ENCODE data around the gene PAPLN. TPM values are rescaled to one million over a fixed set of nuclear protein-coding genes. Genes with fewer than 3 reads are reported as not detected.

Gene PAPLN
- total RNA-seq, 4 donors from 2014 or later, result 8.1 to 27.2 (median 12.7) TPM

DNA sequence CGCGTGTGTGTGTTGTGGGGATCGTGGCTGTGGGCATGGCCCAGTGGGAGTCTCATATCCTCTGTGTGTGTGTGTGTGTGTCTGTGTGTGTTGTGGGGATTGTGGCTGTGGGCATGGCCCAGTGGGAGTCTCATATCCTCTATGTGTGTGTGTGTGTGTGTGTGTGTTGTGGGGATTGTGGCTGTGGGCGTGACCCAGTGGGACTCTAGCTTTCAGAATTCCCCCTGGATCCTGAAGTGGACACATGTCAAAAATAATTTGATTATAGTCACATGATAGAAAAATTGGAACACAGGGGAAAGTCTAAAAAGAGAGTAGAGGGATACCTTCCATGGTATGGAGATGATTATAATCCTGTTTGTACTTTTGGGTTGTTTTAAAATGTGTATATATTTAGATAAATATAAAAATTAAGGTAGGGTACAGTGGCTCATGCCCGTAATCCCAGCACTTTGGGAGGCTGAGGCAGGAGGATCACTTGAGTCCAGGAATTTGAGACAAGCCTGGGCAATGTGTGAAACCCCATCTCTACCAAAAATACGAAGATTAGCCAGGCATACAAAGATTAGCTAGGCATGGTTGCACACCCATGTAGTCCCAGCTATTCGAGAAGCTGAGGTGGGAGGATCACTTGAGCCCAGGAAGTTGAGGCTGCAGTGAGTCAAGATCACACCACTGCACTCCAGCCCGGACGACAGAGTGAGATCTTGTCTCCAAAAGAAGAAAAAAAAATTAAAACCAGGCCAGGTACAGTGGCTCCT lies 11.0 kb downstream of the PAPLN start:
- no peak overlapping the region for H3K27ac ChIP-seq
- no peaks in the 10 kb centered on the region for H3K36me3 ChIP-seq
- no peak overlapping the region for H3K4me3 ChIP-seq
- no peaks in the 10 kb centered on the region for H3K27me3 ChIP-seq
- no peak for DNase-seq
- H3K4me1 ChIP-seq, result peaks cover 0 to 8% (median 1%) of the 10 kb centered on the region in 4 donors
- TF ChIP-seq, protein P1, sequence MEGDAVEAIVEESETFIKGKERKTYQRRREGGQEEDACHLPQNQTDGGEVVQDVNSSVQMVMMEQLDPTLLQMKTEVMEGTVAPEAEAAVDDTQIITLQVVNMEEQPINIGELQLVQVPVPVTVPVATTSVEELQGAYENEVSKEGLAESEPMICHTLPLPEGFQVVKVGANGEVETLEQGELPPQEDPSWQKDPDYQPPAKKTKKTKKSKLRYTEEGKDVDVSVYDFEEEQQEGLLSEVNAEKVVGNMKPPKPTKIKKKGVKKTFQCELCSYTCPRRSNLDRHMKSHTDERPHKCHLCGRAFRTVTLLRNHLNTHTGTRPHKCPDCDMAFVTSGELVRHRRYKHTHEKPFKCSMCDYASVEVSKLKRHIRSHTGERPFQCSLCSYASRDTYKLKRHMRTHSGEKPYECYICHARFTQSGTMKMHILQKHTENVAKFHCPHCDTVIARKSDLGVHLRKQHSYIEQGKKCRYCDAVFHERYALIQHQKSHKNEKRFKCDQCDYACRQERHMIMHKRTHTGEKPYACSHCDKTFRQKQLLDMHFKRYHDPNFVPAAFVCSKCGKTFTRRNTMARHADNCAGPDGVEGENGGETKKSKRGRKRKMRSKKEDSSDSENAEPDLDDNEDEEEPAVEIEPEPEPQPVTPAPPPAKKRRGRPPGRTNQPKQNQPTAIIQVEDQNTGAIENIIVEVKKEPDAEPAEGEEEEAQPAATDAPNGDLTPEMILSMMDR (IDR thresholded peaks at IDR 0.05), result no peak
- no peak for TF ChIP-seq POLR2A (IDR thresholded peaks at IDR 0.05)
- H3K9me3 ChIP-seq, result peaks cover 0 to 6% (median 0%) of the 10 kb centered on the region in 4 donors

DNA sequence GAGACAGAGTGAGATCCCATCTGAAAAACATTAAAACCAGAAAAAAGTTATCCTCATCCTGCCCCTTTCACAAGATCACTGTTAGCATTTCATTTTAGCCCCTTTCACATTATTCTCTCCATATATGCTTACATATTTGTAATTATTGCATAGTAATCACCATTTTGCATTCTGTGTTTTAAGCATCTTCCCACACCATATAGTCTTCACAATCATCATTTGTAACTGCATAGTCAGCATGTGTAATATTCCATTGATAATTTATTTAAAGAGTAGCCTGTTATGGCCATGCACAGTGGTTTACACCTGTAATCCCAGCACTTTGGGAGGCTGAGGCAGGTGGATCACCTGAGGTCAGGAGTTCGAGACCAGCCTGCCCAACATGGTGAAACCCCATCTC lies 11.8 kb downstream of the PAPLN start:
- Histone ChIP-seq H3K4me1 (peaks cover 0 to 8% (median 0%) of the 10 kb centered on the region in 4 donors), H3K36me3 (no peaks in the 10 kb centered on the region), H3K4me3 (no peak overlapping the region), H3K27me3 (no peaks in the 10 kb centered on the region), H3K9me3 (peaks cover 0 to 6% (median 0%) of the 10 kb centered on the region in 4 donors), H3K27ac (no peak overlapping the region)
- no peak for DNase-seq
- TF ChIP-seq, protein P1 (IDR thresholded peaks at IDR 0.05), result no peak
- TF ChIP-seq POLR2A (IDR thresholded peaks at IDR 0.05), result no peak

DNA sequence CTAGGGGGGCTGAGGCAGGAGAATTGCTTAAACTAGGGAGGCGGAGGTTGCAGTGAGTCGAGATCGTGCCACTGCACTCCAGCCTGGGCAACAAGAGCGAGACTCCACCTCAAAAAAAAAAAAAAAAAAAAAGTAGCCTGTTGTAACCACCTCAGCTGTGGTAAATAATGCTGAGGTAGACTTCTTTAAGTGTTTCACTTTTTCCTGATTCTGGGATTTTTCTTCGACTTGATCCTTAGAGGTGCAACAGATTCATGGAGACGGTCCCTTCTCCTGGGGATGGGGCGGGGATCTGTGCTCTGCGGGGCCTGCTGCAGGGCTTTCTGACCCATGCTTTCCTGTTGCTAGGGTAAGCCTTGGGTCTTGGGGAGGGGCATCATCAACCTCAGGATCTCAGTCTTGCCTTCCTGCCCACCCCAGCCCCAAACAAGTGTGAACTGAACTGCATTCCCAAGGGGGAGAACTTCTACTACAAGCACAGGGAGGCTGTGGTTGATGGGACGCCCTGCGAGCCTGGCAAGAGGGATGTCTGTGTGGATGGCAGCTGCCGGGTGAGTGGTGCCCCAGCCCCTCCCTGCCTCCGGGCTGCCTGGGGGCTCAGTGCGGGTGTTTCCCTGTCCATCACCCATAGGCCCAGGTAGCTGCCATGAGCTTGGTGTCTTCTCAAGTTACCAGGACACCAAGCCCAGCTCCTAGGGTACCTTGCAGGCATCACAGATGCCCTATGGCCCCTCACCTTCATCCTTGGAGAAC lies 12.4 kb downstream of the PAPLN start:
- Histone ChIP-seq H3K36me3 (no peaks in the 10 kb centered on the region), H3K4me3 (no peak overlapping the region), H3K4me1 (peaks cover 0 to 8% (median 0%) of the 10 kb centered on the region in 4 donors), H3K27me3 (no peaks in the 10 kb centered on the region), H3K27ac (no peak overlapping the region), H3K9me3 (peaks cover 0 to 6% (median 0%) of the 10 kb centered on the region in 4 donors)
- no peak for DNase-seq
- TF ChIP-seq, protein P1 (IDR thresholded peaks at IDR 0.05), result no peak
- no peak for TF ChIP-seq POLR2A (IDR thresholded peaks at IDR 0.05)

- peaks cover 0 to 6% (median 0%) of the 10 kb centered on the region in 4 donors for H3K9me3 ChIP-seq
- H3K27ac ChIP-seq, result no peak overlapping the region
- H3K27me3 ChIP-seq, result no peaks in the 10 kb centered on the region
- DNase-seq, result no peak
- TF ChIP-seq POLR2A (IDR thresholded peaks at IDR 0.05), result no peak
- TF ChIP-seq, protein P1 (IDR thresholded peaks at IDR 0.05), result no peak
- peaks cover 0 to 8% (median 0%) of the 10 kb centered on the region in 4 donors for H3K4me1 ChIP-seq
- H3K36me3 ChIP-seq, result no peaks in the 10 kb centered on the region
- no peak overlapping the region for H3K4me3 ChIP-seq
Measured at GRCh38 chr14:73250317-73250713, 13.0 kb downstream of the PAPLN start.

DNA sequence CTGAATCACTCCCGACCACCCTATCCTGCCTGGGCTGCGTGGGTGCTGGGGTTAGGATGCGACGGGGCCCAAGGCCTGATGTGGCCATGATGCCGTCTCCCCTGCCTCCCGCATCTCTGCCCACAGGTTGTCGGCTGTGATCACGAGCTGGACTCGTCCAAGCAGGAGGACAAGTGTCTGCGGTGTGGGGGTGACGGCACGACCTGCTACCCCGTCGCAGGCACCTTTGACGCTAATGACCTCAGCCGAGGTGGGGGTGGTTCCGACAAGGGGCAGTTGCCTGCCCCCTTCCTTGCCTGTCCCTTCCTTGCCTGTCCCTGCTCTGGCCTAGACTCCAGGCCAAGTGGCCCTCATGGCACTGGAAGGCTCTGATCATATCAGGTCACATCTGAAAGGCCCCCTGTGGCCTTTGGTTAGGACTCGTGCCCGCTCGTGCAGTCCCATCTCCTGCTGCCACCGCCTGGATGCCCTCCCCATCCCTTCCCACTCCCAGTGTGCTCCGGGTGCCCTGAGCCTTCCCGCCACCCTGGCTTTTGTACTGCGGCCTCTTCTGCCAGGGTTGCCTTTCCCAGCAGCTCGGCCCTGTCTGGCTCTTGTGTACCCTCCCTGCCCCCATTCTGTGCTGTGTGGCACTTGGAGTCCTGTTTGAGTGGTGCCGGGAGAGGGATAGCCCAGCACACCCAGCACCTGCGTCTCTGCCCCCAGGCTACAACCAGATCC lies 13.6 kb downstream of the PAPLN start:
- peak in 1 of 3 donors; percentile 36 for DNase-seq
- TF ChIP-seq, protein P1 (IDR thresholded peaks at IDR 0.05), result no peak
- TF ChIP-seq POLR2A (IDR thresholded peaks at IDR 0.05), result no peak
- Histone ChIP-seq H3K9me3 (peaks cover 0 to 2% (median 0%) of the 10 kb centered on the region in 4 donors), H3K27ac (no peak overlapping the region), H3K27me3 (no peaks in the 10 kb centered on the region), H3K36me3 (no peaks in the 10 kb centered on the region), H3K4me1 (peaks cover 0 to 4% (median 0%) of the 10 kb centered on the region in 4 donors), H3K4me3 (no peak overlapping the region)
